Right renal cortex interstitium (tissue), 3 donors: ENCODE results near the gene PPP1CA. TPM values are rescaled to one million over a fixed set of nuclear protein-coding genes. Genes with fewer than 3 reads are reported as not detected.

Experiments used
- DNase-seq, 3 donors: peaks; one replicate each; pipeline ENCODE4 v3.0.0-alpha.2; 2013; ENCODE audit warnings: low read depth in 3 of 3, low spot score in 2 of 3
- polyA plus RNA-seq, 3 donors: library from polyadenylated mRNA; unstranded; fragments of 120-200 nt; gene quantifications; one replicate each; pipeline ENCODE4 v1.2.1, GENCODE V29; 2013; ENCODE audit not compliant: insufficient read length in 3 of 3

PPP1CA gene
- polyA plus RNA-seq, 3 donors = 132 to 171 (median 159) TPM

DNA sequence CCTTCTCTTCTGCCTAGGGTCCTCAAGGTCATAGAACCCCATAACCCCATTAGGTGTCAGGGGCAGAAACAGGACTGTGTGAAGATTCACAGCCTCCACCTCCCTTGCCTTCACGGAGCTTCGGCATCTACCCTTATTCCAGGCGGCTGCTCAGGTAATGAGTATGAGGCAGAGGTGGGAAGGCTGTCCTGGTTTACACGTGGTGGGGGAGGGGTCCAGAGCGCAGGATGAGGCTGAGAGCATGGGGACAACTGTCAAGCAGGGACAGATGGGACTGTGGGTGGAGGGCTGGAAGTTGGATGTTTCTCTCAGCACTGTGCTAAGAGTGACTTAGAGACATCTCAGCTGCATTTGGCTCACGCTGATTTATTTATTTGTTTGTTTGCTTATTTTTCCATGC, 14.1 kb downstream of the PPP1CA start:
- DNase-seq = no peak

DNA sequence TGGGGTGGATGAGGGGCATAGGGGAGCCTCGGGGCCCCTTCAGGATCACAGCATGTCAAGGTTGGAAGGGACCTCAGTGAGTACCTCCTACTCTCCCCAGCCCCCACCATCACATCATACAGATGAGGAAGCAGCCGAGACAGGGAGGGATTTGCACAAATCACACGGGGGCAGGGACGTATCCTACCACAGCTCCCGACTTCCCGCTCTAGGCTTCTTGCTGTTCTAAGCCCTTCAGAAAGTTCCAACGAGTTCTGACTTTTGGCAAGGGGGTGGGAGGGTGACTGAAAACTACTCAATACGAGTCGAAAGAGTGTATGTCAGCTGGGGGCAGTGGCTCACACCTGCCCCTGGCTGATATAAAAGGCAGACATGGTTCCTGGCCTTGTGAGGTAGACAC, 14.6 kb downstream of the PPP1CA start:
- no peak for DNase-seq

DNA sequence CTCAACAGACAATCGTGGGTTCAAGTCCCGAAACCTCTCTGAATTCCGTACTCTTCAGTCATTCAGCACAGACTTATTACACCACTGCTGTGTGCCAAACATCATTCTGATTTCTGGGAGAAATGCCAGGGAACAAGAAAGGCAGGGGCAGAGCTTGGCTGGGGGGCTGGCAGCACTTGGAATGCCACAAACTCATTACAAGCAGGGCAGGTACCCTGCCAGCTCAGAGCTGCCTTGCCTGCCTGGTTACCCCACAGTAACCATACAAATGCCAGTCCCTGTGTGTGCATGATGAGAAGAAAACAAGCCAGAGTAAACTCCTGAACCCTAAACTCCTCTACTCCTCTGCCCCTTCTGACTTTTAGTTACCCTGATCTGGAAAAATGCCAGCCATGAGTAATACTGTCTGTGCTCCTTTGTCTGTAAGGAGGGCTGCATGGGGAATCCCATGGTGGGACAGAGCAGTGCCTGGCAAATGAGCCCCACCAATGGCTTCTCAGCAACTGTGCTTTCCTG, 16.7 kb downstream of the PPP1CA start:
- DNase-seq = no peak

DNA sequence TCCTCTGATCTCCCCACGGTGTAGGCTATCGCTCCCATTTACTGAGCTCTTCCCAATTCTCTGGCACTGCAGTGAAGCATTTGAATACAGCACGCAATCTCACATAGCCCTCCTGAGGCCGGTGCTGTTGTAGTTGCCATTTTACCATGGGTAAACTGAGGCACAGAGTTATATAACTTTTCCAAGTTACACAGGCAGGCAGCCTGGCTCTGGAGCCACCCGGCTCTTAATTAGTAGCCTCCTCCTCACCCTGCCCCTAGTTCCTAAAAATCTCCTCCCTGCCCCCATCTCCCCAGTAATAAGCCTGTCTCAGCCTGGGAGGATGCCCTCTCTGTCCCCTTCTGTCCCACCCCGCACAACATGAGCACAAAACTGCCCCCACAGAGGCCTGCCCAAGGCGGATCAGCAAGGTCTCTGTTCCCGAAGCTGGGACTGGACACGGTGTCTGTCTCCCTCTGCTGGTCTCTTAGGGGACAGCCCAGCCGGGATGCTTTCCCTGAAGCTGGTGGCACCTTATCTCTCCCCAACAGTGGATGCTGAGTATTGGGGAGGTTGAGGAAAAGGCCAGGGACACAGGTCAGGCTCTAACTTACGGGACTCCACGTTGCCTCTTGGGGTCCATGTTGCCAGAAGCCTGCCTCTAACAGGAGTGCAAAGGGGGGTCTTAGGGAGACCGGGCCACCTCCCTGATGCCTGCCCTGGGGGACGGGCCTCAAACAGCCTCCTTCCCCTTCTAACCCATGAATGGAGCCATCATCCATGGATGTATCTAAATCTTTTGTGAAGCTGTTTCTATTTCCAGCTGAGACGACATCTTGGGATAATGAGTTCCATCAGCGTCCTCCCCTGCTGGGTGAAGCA, 19.2 kb downstream of the PPP1CA start:
- no peak for DNase-seq

DNA sequence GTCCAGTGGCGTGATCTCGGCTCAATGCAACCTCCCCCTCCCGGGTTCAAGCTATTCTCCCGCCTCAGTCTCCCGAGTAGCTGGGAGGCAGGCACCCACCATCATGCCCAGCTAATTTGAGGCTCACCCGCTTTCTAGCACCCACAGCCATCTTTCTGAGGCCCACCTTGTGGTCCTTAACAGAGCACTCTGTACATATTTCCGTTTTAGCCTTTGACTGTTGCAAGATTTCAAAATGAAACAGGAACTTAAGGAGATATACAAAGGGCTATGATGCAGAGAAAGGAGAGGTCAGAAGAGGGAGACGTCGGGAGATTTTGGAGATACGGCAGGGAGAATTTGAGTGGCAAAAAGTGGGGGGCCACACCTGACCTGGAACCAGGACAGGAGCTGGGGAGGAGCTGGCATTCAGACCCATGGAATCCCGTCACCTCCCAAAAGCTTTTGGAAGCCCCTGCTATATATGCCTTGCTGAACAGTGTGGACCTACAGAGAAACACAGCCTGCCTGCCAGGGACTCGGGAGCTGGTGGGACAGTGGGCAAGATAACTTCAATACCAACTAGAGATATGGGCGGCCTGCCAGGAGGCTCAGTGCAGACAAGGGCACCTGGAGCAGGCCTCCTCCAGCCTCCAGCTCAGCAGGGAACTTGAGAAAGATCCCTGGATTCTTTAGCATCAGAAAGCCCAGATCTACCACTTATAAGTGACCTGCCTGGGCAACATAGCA, 20.2 kb downstream of the PPP1CA start:
- no peak for DNase-seq

DNA sequence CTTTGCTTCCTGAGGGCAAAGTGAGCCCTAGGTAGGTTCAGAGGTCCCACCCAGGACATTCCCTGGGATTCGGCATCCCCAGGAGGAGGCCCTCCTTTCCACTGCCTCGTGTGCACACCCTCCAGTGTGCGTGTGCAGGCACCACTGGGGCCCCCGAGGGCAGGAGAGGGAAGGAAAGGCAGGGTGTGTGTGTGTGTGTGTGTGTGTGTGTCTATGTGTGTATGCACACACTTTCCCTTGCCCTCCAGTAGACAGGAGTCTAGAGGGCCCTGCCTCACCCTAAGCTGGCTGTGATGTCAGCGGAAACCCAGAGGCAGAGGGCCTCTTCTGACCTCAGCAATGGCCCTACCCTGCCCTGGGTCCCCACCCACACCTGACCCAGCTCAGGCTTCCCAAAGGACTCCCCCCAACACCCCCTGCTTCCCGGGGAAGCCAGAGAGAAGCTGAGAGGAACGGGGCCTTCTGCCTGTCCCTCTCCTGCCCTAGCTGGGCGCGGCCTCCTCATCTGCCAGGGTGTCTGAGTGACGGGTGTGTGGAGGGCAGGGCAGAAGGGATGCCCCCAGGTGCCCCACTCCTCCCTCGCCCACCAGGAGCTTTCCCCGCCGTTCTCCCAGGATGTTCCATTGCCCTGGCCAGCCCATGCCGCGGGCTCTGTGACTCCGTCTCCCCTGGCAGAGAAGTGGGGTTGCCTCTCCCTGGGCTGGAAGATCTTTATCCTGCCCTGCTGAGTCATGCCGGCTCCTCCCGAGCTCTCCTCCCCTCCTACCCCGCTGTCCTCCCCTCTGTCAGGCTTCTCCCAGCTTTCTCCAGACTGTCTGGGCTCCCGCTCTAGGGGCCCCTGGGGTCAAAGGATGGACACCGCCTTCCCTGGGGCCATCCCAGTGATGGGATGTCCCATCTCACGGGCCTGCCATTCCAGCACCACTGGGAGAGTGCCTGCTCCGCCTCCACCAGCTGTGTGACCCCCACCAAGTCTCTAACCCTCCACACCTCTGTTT, 22.3 kb downstream of the PPP1CA start:
- DNase-seq = no peak

DNA sequence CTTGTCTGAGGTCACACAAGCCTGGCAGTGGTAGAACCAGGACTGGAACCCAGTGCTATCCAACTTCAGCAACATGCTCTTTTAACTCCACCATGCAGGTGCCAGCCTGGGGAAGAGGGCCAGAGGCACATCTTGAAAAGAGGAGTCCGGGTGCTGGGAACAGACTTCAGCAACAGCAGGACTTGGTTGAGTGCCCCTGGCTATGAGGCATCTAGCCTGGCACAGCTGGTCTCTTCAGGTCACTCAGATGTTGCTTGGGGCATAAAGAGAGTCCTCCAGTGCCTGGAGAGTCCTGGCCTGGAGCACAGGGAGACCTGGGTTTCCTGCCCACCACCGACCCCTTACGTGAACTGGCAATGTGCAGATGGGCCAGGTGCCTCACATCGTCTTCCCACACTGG, 23.1 kb downstream of the PPP1CA start:
- no peak for DNase-seq

DNA sequence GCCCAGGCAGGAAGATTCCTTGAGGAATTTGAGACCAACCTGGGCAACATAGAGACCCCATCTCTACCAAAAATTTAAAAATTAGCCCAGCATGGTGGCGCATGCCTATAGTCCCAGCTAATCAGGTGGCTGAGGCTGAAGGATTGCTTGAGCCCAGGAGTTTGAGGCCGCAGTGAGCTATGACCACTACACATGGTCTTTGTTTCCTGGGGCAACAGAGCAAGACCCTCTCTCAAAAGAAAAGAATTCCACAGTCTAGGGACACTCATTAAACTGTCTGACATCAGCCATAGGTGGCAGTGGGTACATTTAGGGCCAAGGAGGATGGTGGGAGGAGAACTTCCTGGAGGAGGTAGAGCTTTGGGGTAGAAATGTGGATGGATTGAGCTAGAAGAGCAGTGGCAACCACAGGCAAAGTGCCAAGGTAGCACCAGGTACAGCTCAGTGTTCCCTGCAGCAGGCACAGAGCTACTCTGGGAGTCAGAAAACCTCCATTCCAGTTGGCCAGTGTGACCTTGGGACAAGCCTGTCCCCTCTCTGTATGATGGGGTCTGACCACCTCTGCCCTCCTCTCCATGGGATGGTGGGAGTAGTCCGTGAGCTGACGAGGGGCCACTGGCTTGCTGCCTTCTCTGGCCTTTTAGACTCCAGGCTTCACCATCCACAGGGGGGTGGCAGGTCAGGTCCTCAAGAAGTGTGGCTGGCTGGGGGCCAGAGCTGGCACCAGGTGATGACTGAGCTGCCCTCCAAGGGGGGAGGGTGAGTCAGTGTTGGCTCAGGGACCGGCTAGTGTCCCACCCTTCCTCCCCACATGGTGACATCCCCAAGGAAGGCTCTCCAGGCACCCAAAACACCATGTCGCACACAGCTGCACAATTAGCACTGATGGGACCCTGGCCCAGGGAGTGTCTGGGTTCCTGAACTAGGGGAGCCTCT, 24.5 kb downstream of the PPP1CA start:
- DNase-seq = no peak

DNA sequence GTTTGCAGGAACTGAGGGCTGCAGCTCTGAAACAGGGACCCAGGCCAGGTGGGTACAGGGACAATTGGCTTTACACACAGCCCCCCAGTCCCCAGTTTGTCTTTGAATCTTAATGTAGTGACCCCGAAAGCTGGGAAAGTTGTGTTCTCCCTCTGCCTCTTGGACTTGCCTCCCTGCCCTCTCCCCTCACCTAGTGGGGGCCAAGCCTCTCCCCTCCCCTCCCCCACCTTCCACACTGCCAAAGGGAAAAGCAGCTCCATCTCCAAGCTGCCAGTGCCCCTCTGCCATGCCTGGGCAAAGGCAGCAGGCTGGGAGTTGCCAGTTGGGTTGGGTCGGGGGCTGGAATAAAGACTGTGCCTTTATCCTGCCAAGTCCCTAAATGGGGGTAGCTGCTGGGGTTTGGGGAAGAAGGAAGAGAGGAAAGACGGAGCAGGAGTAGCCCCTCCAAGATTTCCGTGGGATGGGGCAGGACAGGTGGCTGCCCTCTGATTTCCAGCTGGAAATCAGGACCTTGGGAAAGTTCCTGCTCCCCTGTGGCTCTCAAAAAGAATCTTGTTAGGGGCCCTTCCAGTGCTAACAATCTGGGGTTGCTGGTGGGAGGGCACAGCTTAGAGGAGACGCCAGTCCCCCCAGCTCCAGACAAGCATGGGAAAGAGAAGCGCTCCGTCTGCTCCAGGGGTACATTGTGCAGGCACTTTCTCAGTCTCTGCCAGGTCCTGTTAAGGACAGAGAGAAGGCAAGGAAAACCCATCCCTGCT, 25.4 kb downstream of the PPP1CA start:
- DNase-seq = no peak

DNA sequence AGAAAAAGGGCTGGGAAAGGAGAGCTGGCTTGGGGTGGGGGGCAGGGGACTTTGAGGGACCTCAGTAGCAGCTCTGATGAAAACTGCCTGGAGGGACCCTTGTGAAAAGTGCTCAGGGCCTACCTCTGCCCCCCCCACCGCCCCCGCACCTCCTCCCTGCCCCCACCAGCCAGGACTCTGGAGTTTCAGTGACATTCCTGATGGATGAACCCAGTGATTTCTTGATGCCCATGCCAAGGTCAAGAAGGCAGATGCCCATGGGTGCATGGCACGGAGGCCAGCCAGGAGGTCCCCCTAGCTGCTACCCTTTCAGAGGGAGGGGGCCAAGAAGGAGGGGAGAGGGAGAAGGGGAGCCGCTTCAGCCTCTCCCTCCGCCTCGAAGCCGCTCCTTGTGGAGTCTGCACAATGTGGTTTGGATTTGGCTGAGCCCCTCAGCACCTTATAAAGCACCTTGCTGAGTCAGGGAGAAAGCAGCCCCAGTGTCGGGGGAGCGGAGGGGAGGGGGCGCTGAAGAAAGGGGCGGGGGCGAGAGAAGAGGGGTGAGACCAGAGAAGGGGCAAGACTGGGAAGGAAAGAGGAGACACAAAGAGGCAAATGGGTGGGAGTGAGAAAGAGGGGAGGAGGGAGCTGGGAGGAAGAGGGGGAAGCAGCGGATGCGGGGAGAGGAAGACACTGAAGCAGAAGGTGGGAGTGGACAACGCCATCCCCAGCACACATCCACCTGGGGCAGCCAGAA, 26.2 kb downstream of the PPP1CA start:
- no peak for DNase-seq

DNA sequence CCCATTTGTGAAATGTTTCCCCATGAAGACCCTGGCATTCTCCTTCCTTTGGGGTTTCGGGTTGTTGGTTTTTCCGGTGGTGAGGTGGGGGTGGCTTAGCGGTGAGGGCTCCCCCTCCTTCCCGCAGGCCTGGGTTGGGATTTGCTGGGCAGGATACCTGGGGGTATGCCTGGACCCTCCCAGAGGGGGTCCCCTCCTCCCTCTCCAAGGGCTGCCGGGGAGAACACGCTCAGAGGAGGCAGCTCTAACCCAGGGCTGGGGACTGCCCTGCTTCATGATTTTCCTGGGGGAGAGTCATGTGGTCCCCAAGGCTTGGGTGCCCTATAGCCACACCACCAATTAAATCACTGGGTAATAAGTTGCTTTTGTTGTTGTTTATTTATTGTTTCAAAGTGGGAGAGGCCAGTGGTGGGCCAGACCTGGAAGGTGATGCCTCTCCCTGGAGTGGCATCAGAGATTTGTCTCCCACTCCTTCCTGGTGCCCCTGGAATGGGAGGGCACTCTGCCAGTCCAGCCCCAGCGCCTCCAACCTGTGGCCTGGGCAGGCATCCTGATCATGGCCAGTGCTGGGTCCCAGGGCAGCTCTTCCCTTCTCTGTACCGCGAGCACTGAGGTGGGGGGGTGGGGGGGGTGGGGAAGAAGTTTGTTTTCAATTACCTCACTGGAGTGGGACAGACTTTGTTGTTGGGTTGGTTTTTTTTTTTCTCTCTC, 26.9 kb downstream of the PPP1CA start:
- DNase-seq = no peak

DNA sequence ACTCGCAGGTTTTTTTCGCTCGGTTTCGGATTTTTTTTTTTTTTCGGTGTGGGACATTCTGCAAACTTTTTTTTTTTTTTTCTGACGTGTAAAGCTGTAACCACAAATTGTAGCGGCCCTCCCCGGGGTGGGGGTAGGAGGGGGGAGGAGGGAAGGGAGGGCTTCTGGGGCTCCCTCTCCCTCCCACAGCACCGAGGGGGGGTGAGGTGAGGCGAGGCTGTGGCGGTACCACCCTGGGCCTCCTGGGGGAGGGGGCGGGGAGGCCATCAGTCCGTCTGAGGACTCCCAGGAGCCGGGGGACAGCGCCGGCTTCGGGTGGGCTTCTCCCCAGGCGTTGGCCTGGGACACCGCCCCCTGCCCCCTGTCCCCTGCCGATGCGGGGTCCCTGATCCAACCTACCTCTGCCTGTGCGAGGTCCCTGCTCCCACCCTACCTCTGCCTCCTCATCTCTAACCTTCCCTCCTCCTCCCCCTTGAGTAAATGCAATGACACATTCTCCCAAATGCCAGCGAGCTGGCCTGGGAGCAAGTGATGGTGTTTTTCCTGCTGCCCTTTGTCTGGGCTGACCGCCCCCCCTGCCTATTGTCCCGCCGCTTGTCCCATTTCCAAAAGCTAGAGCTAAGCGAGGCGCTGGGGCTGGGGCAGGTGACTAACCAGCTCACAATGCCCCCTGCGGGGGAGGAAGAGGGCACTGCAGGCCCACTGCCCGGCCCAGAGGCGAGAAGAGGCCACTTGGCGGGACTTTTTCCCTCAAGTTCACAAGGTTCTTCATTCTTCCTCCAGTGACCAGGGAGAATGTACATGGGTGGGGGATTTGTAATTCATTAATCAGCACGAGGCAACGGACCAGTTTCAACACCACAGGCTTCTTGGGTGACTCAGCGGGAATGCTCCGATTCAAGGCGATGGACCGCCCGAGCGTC, 27.7 kb downstream of the PPP1CA start:
- no peak for DNase-seq

DNA sequence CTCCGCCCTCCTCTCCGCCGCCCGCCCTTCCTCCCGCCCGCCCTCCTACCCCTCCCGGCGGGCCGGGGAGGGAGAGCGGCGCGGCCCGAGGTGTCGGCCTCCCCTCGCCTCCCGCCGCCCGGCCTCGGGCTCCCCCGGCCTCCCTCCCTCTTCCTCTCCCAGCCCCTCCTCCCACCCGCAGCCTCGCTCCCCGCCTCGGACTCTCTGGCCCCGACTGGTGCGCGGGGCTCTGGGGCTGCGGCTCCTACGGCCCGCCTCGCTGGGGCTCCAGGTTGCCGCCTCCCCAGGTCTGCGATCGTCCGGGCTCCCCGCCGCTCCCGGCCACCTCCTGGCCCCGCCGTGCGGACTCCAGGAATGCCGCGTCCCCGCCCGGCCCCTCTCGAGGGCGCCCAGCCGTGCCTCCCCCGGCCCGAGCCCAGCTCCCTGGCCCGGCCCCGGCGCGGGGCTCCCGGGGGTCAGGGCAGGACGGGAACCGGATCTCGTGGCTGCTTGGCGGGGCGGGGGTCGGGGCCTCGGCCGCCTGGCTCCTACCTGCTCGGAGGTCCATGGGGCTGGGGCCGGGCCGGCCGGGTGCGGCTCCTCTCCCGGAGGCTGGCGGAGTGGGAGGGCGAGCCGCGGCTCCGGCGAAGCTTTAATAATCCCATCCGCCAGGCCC, 28.5 kb downstream of the PPP1CA start, which contains the start of gene CLCF1:
CLCF1 (minus strand) TSS at position 606 of the 655 bp plus-strand sequence; CDS start at position 547, 59 bp downstream.
- DNase-seq = no peak

DNA sequence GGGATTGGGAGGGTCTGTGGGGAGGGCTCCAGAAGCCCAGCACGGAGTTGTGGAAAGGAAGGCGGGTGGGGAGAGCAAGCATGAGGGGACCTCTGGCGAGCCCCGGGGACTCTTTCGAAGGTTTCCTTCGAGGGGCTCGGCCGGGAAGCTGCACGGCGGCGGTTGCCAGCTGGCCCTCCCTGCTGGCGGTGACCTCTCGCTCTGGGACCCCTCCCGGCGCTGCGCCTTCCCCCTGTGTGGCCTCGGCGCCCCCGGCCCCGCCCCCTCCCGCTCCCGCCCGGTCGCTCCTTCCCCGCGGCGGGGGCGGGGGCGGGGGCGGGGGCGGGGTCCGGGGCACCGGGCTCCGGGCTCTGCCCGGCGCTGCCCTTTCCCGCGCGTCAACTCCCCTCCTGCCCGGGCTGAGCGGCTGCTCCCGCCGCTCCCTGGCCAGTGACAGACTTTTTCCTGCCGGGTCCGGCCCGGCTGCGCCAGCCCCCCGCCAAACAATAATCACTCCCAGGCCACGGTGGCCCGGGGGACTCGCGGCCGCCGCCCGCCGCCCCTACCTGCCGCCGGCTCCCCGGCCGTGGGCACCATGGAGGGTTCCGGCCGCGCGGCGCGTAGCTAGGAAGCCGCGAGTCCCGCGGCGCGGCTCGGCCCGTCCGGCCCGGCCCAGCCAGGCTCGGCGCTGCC, 29.2 kb downstream of the PPP1CA start:
- DNase-seq = no peak

DNA sequence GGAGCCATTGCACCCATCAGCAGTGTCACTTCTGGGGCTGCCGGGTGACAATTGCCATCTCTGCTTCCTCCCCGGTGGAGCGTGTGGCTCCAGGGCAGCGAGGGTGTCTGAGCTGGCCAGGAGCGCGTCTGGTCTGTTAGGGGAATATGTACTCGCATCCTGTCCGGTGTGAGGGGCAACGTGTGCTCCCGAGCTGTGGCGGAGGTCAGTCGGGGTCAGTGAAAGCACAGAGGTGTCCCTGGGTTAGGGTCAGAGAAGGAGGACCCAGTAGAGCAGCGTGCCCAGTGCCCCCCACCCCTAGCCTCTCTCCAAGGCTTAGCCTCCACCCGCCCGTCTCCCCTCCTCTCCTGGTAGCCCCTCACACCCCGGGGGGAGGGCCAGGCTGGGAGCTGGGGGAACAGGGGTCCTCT, 29.7 kb downstream of the PPP1CA start:
- DNase-seq = no peak
